ENCODE results near the gene HPSE2.

Gene HPSE2

DNA sequence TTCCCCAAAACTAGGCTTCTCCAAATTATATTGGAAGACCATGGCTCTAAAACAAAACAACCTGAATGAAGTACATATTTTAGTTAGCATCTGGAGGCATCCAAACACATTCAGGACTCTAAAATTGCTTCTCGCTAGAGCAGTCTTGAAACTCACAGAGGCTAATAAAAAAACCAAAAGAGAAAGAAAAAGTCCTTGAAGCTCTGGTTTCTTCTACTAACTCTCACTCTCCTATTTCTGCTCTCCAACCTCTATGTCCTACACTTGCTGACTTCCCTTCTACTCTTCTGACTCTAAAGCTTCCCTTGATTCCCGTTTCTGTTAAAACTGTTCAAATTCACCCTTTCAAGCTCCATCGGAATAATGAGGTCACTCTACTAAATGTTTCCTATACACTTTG, 418.3 kb downstream of the HPSE2 start:
- Histone ChIP-seq H3K27ac (ENCODE audit: low read length) (no peak overlapping the region), H2AFZ (ENCODE audit: low read depth, low read length) (no peak overlapping the region), H3K27me3 (ENCODE audit: low read depth, low read length) (no peaks in the 10 kb centered on the region), H3K4me3 (ENCODE audit: low read length) (no peak overlapping the region), H3K4me1 (ENCODE audit: low read length) (no peaks in the 10 kb centered on the region), H4K20me1 (ENCODE audit: insufficient read depth, low read length) (no peaks in the 10 kb centered on the region), H3K36me3 (replicated peaks; ENCODE audit: low read depth, low read length) (no peaks in the 10 kb centered on the region), H3K9me3 (ENCODE audit: insufficient read depth, low read length) (no peaks in the 10 kb centered on the region), H3K4me2 (ENCODE audit: low read length) (no peak overlapping the region), H3K9ac (ENCODE audit: low read length) (no peak overlapping the region), H3K79me2 (ENCODE audit: low read length) (no peaks in the 10 kb centered on the region)
- TF ChIP-seq, protein P1, sequence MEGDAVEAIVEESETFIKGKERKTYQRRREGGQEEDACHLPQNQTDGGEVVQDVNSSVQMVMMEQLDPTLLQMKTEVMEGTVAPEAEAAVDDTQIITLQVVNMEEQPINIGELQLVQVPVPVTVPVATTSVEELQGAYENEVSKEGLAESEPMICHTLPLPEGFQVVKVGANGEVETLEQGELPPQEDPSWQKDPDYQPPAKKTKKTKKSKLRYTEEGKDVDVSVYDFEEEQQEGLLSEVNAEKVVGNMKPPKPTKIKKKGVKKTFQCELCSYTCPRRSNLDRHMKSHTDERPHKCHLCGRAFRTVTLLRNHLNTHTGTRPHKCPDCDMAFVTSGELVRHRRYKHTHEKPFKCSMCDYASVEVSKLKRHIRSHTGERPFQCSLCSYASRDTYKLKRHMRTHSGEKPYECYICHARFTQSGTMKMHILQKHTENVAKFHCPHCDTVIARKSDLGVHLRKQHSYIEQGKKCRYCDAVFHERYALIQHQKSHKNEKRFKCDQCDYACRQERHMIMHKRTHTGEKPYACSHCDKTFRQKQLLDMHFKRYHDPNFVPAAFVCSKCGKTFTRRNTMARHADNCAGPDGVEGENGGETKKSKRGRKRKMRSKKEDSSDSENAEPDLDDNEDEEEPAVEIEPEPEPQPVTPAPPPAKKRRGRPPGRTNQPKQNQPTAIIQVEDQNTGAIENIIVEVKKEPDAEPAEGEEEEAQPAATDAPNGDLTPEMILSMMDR (IDR thresholded peaks at IDR 0.05; ENCODE audit: low read depth, low read length): no peak
- no peak for TF ChIP-seq EZH2phosphoT487 (IDR thresholded peaks at IDR 0.05; ENCODE audit: low read depth)

DNA sequence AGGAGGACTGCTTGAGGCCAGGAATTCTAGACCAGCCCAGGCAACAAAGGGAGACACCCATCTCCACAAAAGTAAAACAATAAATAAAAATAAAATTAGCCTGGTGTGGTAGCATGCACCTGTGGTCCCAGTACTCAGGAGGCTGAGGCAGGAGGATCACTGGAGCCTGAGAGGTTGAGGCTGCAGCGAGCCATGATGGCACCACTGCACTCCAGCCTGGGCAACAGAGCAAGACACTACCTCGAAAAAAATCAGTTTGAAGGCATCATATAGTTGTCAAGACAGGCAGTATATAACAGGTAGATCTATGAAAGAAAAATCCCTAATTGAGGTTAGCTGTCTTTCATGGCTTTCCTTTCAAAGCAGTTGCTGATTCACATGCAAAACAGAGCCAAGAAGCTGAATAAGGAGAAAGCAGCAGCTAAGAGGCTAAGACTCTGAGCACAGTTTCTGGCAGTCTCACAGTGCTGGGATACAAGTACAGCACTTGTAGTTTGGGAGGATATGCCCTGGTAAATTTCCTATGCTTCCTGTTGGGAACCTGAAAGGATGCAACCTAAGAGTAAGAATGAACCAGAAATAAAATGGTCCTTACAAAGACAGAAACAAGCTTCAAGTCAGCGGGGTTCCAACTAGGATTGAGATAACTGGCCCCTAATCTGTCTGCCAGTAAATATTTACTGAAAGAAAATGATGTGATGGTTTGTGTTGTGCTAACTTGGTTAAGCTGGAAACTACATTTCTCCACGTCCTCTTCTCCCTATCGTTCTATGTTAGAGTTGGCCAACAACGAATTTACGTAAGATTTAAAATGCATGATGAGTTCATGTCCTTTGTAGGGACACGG, 420.4 kb downstream of the HPSE2 start:
- Histone ChIP-seq H3K4me1 (ENCODE audit: low read length) (no peaks in the 10 kb centered on the region), H3K9ac (ENCODE audit: low read length) (no peak overlapping the region), H3K4me2 (ENCODE audit: low read length) (no peak overlapping the region), H3K36me3 (replicated peaks; ENCODE audit: low read depth, low read length) (no peaks in the 10 kb centered on the region), H3K79me2 (ENCODE audit: low read length) (no peaks in the 10 kb centered on the region), H4K20me1 (ENCODE audit: insufficient read depth, low read length) (no peaks in the 10 kb centered on the region), H2AFZ (ENCODE audit: low read depth, low read length) (no peak overlapping the region), H3K9me3 (ENCODE audit: insufficient read depth, low read length) (no peaks in the 10 kb centered on the region), H3K27ac (ENCODE audit: low read length) (no peak overlapping the region), H3K4me3 (ENCODE audit: low read length) (no peak overlapping the region), H3K27me3 (ENCODE audit: low read depth, low read length) (no peaks in the 10 kb centered on the region)
- TF ChIP-seq, protein P1 (IDR thresholded peaks at IDR 0.05; ENCODE audit: low read depth, low read length): no peak
- TF ChIP-seq EZH2phosphoT487 (IDR thresholded peaks at IDR 0.05; ENCODE audit: low read depth): no peak

- H3K79me2 ChIP-seq (ENCODE audit: low read length): no peaks in the 10 kb centered on the region
- H3K36me3 ChIP-seq (replicated peaks; ENCODE audit: low read depth, low read length): no peaks in the 10 kb centered on the region
- no peaks in the 10 kb centered on the region for H3K4me1 ChIP-seq (ENCODE audit: low read length)
- no peak overlapping the region for H3K4me3 ChIP-seq (ENCODE audit: low read length)
- TF ChIP-seq, protein P1 (IDR thresholded peaks at IDR 0.05; ENCODE audit: low read depth, low read length): no peak
- no peak for TF ChIP-seq EZH2phosphoT487 (IDR thresholded peaks at IDR 0.05; ENCODE audit: low read depth)
- no peaks in the 10 kb centered on the region for H4K20me1 ChIP-seq (ENCODE audit: insufficient read depth, low read length)
- H2AFZ ChIP-seq (ENCODE audit: low read depth, low read length): no peak overlapping the region
- no peaks in the 10 kb centered on the region for H3K27me3 ChIP-seq (ENCODE audit: low read depth, low read length)
- no peaks in the 10 kb centered on the region for H3K9me3 ChIP-seq (ENCODE audit: insufficient read depth, low read length)
- H3K4me2 ChIP-seq (ENCODE audit: low read length): no peak overlapping the region
- no peak overlapping the region for H3K27ac ChIP-seq (ENCODE audit: low read length)
- no peak overlapping the region for H3K9ac ChIP-seq (ENCODE audit: low read length)
Measured at GRCh38 chr10:98814470-98814869, 421.2 kb downstream of the HPSE2 start.

DNA sequence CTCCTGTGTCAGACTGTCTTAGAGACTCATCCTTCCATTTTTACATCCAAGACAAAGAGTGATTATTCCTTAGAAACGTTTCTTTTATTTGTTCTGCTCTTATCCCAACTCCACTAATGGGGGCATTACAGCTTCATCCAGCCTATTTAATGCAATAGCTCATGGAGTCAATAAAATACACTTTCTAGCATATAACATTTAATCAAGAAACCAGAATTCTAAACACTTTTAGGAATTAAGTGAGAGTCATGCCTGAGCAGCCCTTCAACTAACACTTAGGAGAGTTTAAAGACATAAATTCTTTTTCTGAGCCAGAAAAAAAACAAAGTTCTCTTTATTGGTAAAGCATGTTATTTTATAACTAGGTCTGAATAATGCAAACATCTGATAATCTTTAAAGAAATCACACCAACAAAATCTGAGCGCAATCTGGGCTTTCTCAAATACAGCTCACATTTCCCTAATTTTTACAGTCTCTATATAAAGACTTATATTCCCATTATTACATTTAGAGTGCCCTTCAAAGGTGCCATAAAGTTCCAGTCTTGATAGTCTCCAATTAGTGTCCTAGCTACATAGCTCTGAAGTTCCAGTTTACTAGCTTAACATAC, 427.3 kb downstream of the HPSE2 start:
- TF ChIP-seq EZH2phosphoT487 (IDR thresholded peaks at IDR 0.05; ENCODE audit: low read depth): no peak
- TF ChIP-seq, protein P1 (IDR thresholded peaks at IDR 0.05; ENCODE audit: low read depth, low read length): no peak
- Histone ChIP-seq H2AFZ (ENCODE audit: low read depth, low read length) (no peak overlapping the region), H3K4me1 (ENCODE audit: low read length) (no peaks in the 10 kb centered on the region), H4K20me1 (ENCODE audit: insufficient read depth, low read length) (no peaks in the 10 kb centered on the region), H3K79me2 (ENCODE audit: low read length) (no peaks in the 10 kb centered on the region), H3K4me3 (ENCODE audit: low read length) (no peak overlapping the region), H3K36me3 (replicated peaks; ENCODE audit: low read depth, low read length) (no peaks in the 10 kb centered on the region), H3K27ac (ENCODE audit: low read length) (no peak overlapping the region), H3K9me3 (ENCODE audit: insufficient read depth, low read length) (no peaks in the 10 kb centered on the region), H3K9ac (ENCODE audit: low read length) (no peak overlapping the region), H3K4me2 (ENCODE audit: low read length) (no peak overlapping the region), H3K27me3 (ENCODE audit: low read depth, low read length) (no peaks in the 10 kb centered on the region)
